ENCODE results near the gene GNB4. TPM values are rescaled to one million over a fixed set of nuclear protein-coding genes. Genes with fewer than 3 reads are reported as not detected.

The GNB4 gene
- total and polyA plus RNA-seq, 9 of the 15 experiments (the other 6 are each of a cell fraction or from before 2014, with no cell fraction given), result 6.8 to 36.7 (median 21.4) TPM

DNA sequence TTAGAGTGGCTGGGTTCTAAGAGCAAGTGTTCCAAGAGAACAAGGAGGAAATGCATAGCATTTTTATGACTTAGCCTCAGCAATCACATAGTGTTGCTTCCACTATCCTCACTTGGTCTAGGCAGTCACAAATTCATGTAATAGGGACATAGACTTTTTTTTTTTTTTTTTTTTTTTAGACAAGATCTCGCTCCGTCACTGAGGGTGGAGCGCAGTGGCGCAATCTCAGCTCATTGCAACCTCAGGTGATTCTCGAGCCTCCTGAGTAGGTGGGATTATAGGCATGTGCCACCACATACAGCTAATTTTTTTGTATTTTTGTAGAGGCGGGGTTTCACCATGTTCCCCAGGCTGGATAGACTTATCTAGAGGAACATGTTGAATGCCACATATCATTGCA, 4.7 kb upstream of the GNB4 start:
- no TSS peak for BruUV-seq (replicated peaks)
- FAIRE-seq, result no peak
- no peak for DNase-seq (ENCODE audit: extremely low read depth in 1 of 4, low spot score in 3 of 4)
- TF ChIP-seq ZNF384 (IDR thresholded peaks at IDR 0.05; ENCODE audit: low read depth, low read length) (peak; percentile 77), ILF3 (IDR thresholded peaks at IDR 0.05; ENCODE audit: borderline replicate concordance) (no peak), ZNF586 (CRISPR knock-in tag; conservative IDR thresholded peaks at IDR 0.05) (no peak), ZNF507 (tag; conservative IDR thresholded peaks at IDR 0.05) (no peak), RBM14 (IDR thresholded peaks at IDR 0.05; ENCODE audit: borderline replicate concordance, insufficient read depth, low read depth, low read length) (no peak), CEBPG (CRISPR knock-in tag; IDR thresholded peaks at IDR 0.05) (no peak), CEBPG (tag; conservative IDR thresholded peaks at IDR 0.05 in 1 of 2, IDR thresholded peaks at IDR 0.05 in 1 of 2) (peak in 1 of 2 experiments; percentile 31; a peak in 1 of 4 replicates), E4F1 (CRISPR knock-in tag; IDR thresholded peaks at IDR 0.05; ENCODE audit: borderline replicate concordance) (no peak), NFE2 (IDR thresholded peaks at IDR 0.05; ENCODE audit: low read depth) (no peak), CEBPB (tag; IDR thresholded peaks at IDR 0.05) (peak; percentile 70), FOXM1 (IDR thresholded peaks at IDR 0.05; ENCODE audit: low read depth) (no peak), FOXM1 (CRISPR knock-in tag; IDR thresholded peaks at IDR 0.05; ENCODE audit: low read depth) (no peak), MTA2 (IDR thresholded peaks at IDR 0.05; ENCODE audit: low read depth) (no peak), HNRNPH1 (optimal IDR thresholded peaks at IDR 0.05; ENCODE audit: low read depth, low read length) (no peak), SMARCE1 (IDR thresholded peaks at IDR 0.05) (no peak), TAF1 (IDR thresholded peaks at IDR 0.05; ENCODE audit: control insufficient read depth, extremely low read depth, insufficient read depth, low read length, severe bottlenecking) (no peak), MBD2 (IDR thresholded peaks at IDR 0.05; ENCODE audit: borderline replicate concordance, low read depth) (no peak)
- TF ChIP-seq, protein P1, sequence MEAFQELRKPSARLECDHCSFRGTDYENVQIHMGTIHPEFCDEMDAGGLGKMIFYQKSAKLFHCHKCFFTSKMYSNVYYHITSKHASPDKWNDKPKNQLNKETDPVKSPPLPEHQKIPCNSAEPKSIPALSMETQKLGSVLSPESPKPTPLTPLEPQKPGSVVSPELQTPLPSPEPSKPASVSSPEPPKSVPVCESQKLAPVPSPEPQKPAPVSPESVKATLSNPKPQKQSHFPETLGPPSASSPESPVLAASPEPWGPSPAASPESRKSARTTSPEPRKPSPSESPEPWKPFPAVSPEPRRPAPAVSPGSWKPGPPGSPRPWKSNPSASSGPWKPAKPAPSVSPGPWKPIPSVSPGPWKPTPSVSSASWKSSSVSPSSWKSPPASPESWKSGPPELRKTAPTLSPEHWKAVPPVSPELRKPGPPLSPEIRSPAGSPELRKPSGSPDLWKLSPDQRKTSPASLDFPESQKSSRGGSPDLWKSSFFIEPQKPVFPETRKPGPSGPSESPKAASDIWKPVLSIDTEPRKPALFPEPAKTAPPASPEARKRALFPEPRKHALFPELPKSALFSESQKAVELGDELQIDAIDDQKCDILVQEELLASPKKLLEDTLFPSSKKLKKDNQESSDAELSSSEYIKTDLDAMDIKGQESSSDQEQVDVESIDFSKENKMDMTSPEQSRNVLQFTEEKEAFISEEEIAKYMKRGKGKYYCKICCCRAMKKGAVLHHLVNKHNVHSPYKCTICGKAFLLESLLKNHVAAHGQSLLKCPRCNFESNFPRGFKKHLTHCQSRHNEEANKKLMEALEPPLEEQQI (IDR thresholded peaks at IDR 0.05), result no peak

More for the DNA sequence above, 4.7 kb upstream of the GNB4 start:
- no peaks in the 10 kb centered on the region for H4K20me1 ChIP-seq (replicated peaks; ENCODE audit: control insufficient read depth, insufficient read depth, low read length)
- H3K27me3 ChIP-seq (ENCODE audit: control insufficient read depth in 2 of 2, insufficient read depth in 2 of 2, low read length in 2 of 2), result peaks cover 16 to 28% of the 10 kb centered on the region in 2 experiments
- intact Hi-C loops (cut with micrococcal nuclease), result no loop called here
- H3K36me3 ChIP-seq (ENCODE audit: control insufficient read depth, insufficient read depth, low read length), result no peaks in the 10 kb centered on the region
- no peak overlapping the region for H3K4me2 ChIP-seq (ENCODE audit: insufficient read depth, low read length)
- no peak overlapping the region for H3K4me3 ChIP-seq
- no peak overlapping the region for H3K27ac ChIP-seq (ENCODE audit: extremely low read depth, low read depth, low read length)
- in situ Hi-C loops (cut with MboI), result no loop called here
- peaks cover under 1% of the 10 kb centered on the region; the same call in 1 of the 3 replicates for H3K79me2 ChIP-seq (ENCODE audit: control insufficient read depth, insufficient read depth, low read length)
- ATAC-seq, result no peak
- ChIA-PET POLR2A (no interaction called here), CTCF (ENCODE audit: low intra/inter-chr PET ratio) (no interaction called here)
- H3K9ac ChIP-seq (ENCODE audit: insufficient read depth in 1 of 2, low read depth in 2 of 2, low read length in 2 of 2), result no peak overlapping the region
- H3K9me1 ChIP-seq (ENCODE audit: control insufficient read depth, insufficient read depth, low read length), result no peaks in the 10 kb centered on the region
- H2AFZ ChIP-seq (ENCODE audit: low read depth, low read length), result no peak overlapping the region
- H3K4me1 ChIP-seq (replicated peaks in 1 of 2; ENCODE audit: control insufficient read depth in 2 of 2, insufficient read depth in 2 of 2, low read length in 2 of 2), result peaks cover 8 to 9% of the 10 kb centered on the region in 2 experiments; a peak in 4 of 5 replicates
- WGBS (ENCODE audit: insufficient coverage, low coverage, missing lambda C conversion rate), result 5% methylated on average over 6 of the region's 6 CpGs
- H3K9me3 ChIP-seq (replicated peaks; ENCODE audit: control insufficient read depth, insufficient read depth, low read depth, low read length), result no peaks in the 10 kb centered on the region

All from K562 (cell line).